Measurements from ENCODE around the gene KRTAP10-12. TPM values are rescaled to one million over a fixed set of nuclear protein-coding genes. Genes with fewer than 3 reads are reported as not detected.

KRTAP10-12 gene
- total and polyA plus RNA-seq, 10 of the 15 experiments (the other 5 are each of a cell fraction or from before 2014, with no cell fraction given) = not detected

DNA sequence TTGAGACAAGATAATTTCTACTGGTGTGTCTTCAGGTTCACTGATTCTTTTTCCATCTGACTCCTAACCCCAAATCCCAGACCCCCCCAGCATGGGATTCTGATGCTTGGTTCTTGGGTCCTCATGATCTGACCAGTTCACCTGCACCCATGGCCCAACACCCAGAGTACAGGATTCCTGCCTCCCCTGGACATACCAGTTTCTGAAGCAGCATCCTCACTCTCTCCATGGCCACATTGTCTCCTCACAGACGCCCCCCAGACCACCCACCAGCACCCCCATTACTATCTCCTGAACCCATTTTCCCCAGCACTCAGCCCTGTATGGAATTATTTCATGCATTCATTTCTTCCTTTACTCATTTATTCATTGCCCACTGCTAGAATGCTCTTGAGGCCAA, 40.1 kb upstream of the KRTAP10-12 start (continued):
- no peak for TF ChIP-seq FOS (IDR thresholded peaks at IDR 0.05; ENCODE audit: borderline replicate concordance, extremely low read depth, insufficient read length)
- no peak for TF ChIP-seq ZNF217 (IDR thresholded peaks at IDR 0.05)
- no peak for TF ChIP-seq NFIC (IDR thresholded peaks at IDR 0.05; ENCODE audit: low read depth, low read length)
- TF ChIP-seq GABPA (IDR thresholded peaks at IDR 0.05; ENCODE audit: low read depth) = no peak
- TF ChIP-seq ZBTB11 (CRISPR knock-in tag; IDR thresholded peaks at IDR 0.05) = no peak
- no peak for TF ChIP-seq ZBED1 (IDR thresholded peaks at IDR 0.05; ENCODE audit: borderline replicate concordance)
- TF ChIP-seq ATF2 (IDR thresholded peaks at IDR 0.05; ENCODE audit: low read length) = no peak
